LoVo (cell line): Measurements from ENCODE around the gene DEFB116.
"Not testable (repeated sequence)": the region's sequence is repeated elsewhere in the genome, so short reads cannot be mapped to it uniquely, and the experiment has no call there.

Experiments
- DNase-seq: peaks from one replicate; pipeline ENCODE4 v3.0.0-alpha.2; 2016; ENCODE audit warnings: low spot score

DEFB116 gene

GRCh38 chr20:31308535-31309162 lies at the start of gene DEFB116:
Gene DEFB116, minus strand, starts transcription at chr20:31308585. Its CDS starts 0 bp downstream, at chr20:31308585.
- no peak for DNase-seq

- DNase-seq, result no peak
Measured at GRCh38 chr20:31355981-31356380, 47.6 kb upstream of the DEFB116 start.

- no peak for DNase-seq
Measured at GRCh38 chr20:31341470-31341869, 33.1 kb upstream of the DEFB116 start.

GRCh38 chr20:31330893-31331292 lies 22.5 kb upstream of the DEFB116 start:
- no peak for DNase-seq

GRCh38 chr20:31322504-31322903 lies 14.1 kb upstream of the DEFB116 start:
- DNase-seq, result no peak

GRCh38 chr20:31284964-31285363 lies 23.4 kb downstream of the DEFB116 start:
- not testable (repeated sequence) for DNase-seq

- DNase-seq, result no peak
Measured at GRCh38 chr20:31278178-31278577, 30.2 kb downstream of the DEFB116 start.

GRCh38 chr20:31274441-31274840 lies 33.9 kb downstream of the DEFB116 start:
- no peak for DNase-seq

- peak; percentile 20 for DNase-seq
Measured at GRCh38 chr20:31260326-31260932, 48.0 kb downstream of the DEFB116 start.

GRCh38 chr20:31257364-31257763 lies 51.0 kb downstream of the DEFB116 start, which contains the start of gene DEFB115:
Gene DEFB115, plus strand, starts transcription at chr20:31257664. Its CDS starts 0 bp downstream, at chr20:31257664.
- no peak for DNase-seq

GRCh38 chr20:31256959-31257358 lies 51.4 kb downstream of the DEFB116 start:
- no peak for DNase-seq
